ENCODE data around the gene NAPB. TPM values are rescaled to one million over a fixed set of nuclear protein-coding genes. Genes with fewer than 3 reads are reported as not detected.

Gene NAPB
- total RNA-seq, 1 donor from 2014 or later = 15.1 TPM

DNA sequence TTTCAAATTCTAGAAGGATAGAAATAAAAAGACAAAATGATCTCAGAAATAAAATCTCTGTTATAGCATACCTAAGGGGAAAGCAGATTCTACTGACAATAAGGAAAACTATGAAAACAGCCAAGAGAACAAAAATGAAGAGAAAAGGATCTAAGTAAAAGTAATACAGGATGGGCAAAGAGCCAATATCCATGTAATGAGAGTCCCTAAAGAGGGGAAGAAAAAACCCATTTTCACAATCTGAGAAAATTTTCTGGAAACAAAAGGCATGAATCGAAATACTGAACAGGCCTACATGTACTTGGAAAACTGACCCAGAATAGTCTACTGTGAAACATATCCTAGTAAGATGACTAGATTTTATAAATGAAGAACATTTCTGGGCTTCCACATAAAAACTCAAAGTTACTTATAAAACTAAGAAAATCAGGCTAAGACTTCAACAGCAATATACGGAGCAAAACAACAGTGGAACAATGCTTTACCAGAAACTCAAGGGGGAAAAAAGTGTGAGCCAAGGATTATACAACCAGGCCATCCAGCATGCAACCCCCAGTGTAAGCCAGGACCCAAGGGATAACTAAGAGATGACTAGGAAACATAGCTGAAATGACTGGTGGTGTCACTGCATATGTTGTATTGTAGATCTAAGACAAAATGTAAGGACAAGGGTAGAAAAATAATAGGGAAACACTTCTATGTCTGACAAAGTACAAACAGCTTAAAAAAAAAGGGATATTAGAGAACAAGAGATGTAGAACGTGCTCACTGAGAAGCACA lies 10.2 kb downstream of the NAPB start:
- Mint-ChIP-seq H3K4me3 (no peak overlapping the region), H3K27ac (no peak overlapping the region), H3K36me3 (peaks cover 3% of the 10 kb centered on the region), H3K9me3 (no peaks in the 10 kb centered on the region), H3K4me1 (ENCODE audit: unreplicated experiment) (peaks cover 24% of the 10 kb centered on the region), H3K27me3 (no peaks in the 10 kb centered on the region)
- TF ChIP-seq, protein P1, sequence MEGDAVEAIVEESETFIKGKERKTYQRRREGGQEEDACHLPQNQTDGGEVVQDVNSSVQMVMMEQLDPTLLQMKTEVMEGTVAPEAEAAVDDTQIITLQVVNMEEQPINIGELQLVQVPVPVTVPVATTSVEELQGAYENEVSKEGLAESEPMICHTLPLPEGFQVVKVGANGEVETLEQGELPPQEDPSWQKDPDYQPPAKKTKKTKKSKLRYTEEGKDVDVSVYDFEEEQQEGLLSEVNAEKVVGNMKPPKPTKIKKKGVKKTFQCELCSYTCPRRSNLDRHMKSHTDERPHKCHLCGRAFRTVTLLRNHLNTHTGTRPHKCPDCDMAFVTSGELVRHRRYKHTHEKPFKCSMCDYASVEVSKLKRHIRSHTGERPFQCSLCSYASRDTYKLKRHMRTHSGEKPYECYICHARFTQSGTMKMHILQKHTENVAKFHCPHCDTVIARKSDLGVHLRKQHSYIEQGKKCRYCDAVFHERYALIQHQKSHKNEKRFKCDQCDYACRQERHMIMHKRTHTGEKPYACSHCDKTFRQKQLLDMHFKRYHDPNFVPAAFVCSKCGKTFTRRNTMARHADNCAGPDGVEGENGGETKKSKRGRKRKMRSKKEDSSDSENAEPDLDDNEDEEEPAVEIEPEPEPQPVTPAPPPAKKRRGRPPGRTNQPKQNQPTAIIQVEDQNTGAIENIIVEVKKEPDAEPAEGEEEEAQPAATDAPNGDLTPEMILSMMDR (conservative IDR thresholded peaks at IDR 0.05) = no peak
- no peak for DNase-seq (ENCODE audit: extremely low spot score, unreplicated experiment)

DNA sequence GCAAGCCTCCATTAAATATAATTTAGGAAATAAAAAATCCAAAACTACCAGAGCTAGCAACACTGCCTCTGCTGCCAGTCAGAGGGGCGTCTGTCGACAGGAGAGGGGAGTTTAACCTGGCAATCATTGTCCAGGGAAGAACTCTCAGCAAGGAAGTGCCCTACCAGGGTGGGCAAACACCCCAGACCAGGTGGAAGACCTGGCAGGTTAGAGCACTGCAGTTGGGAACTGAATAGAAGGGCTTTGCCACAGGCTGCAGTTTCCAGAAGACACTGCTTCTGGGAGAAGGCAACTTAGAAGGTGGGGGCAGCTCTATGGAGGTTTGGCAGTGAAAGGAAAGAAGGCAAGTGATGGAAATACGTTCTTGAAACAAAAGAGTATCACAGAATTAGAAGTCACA lies 11.5 kb downstream of the NAPB start:
- TF ChIP-seq, protein P1 (conservative IDR thresholded peaks at IDR 0.05) = no peak
- H3K36me3 Mint-ChIP-seq = no peaks in the 10 kb centered on the region
- H3K27ac Mint-ChIP-seq = no peak overlapping the region
- DNase-seq (ENCODE audit: extremely low spot score, unreplicated experiment) = no peak
- H3K4me1 Mint-ChIP-seq (ENCODE audit: unreplicated experiment) = peaks cover 19% of the 10 kb centered on the region
- no peaks in the 10 kb centered on the region for H3K9me3 Mint-ChIP-seq
- H3K4me3 Mint-ChIP-seq = no peak overlapping the region
- no peaks in the 10 kb centered on the region for H3K27me3 Mint-ChIP-seq

DNA sequence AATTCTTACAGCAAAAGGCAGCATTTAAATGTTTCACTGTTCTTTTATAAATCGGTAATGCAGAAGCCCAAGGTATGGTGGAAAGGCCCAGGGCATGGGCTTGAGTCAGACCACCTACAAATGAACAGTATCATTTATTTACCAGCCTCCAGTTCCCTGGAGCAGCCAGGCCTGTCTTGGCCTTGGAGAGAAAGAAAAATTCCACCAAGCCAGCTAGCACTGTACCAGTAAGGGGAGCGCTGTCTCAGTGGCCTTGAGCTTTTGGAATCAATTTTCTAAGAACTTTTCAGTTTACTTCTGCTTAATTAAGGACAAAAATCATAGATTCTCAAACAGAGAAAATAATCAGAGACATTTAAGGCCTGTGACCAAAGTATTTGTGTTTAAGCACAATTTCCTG lies 12.3 kb downstream of the NAPB start:
- H3K27me3 Mint-ChIP-seq = no peaks in the 10 kb centered on the region
- H3K4me1 Mint-ChIP-seq (ENCODE audit: unreplicated experiment) = peaks cover 19% of the 10 kb centered on the region
- H3K4me3 Mint-ChIP-seq = no peak overlapping the region
- DNase-seq (ENCODE audit: extremely low spot score, unreplicated experiment) = no peak
- no peaks in the 10 kb centered on the region for H3K9me3 Mint-ChIP-seq
- H3K36me3 Mint-ChIP-seq = no peaks in the 10 kb centered on the region
- H3K27ac Mint-ChIP-seq = no peak overlapping the region
- TF ChIP-seq, protein P1 (conservative IDR thresholded peaks at IDR 0.05) = no peak

DNA sequence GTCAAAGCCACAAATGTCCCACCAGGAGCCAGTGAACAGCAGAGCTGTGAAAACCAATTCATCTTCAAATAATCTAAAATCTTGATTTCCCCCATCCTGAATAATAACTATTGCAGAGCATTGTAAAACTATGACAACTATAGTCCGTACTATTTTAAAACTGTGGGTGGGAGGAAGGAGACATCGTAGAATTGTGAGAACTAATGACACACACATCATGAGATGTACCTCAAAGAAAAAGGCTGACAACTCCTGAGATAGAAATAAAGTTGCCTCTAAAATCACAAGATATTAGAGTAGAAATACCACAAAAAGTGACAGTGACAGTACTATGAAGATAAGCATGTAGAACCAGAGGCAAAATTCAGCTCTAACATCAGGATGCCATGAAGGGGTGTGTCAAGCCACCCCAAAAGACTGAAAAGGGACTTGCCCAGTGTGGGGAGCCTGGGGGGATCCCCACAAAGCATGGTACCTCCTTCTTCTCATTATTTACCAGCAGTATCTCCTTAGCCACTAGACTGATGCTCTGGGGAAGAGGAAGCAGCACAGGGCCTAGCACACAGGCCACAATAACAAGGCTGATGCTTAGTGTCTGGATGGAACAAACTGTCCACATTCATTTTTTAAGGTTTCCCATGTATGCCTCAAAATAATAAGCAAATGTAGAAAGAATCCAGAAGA lies 13.4 kb downstream of the NAPB start:
- Mint-ChIP-seq H3K36me3 (no peaks in the 10 kb centered on the region), H3K4me3 (no peak overlapping the region), H3K9me3 (no peaks in the 10 kb centered on the region), H3K4me1 (ENCODE audit: unreplicated experiment) (peaks cover 19% of the 10 kb centered on the region), H3K27me3 (no peaks in the 10 kb centered on the region), H3K27ac (no peak overlapping the region)
- TF ChIP-seq, protein P1 (conservative IDR thresholded peaks at IDR 0.05) = no peak
- DNase-seq (ENCODE audit: extremely low spot score, unreplicated experiment) = no peak

DNA sequence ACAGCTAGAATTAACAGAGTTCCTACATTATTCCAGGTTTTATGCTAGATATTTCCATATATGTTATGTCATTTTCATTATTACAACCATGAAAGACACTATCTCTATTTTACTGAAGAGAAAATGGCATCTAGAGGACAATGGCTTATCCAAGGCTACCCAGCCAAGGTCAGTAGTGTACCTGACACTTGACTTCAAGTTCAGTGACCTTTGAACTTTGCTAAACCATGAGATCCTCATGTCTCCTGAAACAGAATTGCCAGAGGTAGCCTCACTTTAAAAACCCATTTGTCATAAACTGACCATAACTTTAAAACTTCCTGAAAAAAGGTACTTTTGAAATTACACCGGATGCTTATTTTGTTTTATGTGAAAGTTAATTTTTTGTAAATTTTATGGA lies 14.4 kb downstream of the NAPB start:
- no peaks in the 10 kb centered on the region for H3K27me3 Mint-ChIP-seq
- H3K4me3 Mint-ChIP-seq = no peak overlapping the region
- H3K36me3 Mint-ChIP-seq = peaks cover 4% of the 10 kb centered on the region
- no peaks in the 10 kb centered on the region for H3K9me3 Mint-ChIP-seq
- no peak overlapping the region for H3K27ac Mint-ChIP-seq
- no peak for DNase-seq (ENCODE audit: extremely low spot score, unreplicated experiment)
- TF ChIP-seq, protein P1 (conservative IDR thresholded peaks at IDR 0.05) = no peak
- peaks cover 12% of the 10 kb centered on the region for H3K4me1 Mint-ChIP-seq (ENCODE audit: unreplicated experiment)

Data from type B pancreatic cell (in vitro differentiated cells).